HepG2 (cell line): ENCODE results near the gene HNRNPL. TPM values are rescaled to one million over a fixed set of nuclear protein-coding genes. Genes with fewer than 3 reads are reported as not detected.

Experiments
- AGO2 ChIP-seq: fragments of 200-400 bp; formaldehyde crosslinking; optimal IDR thresholded peaks from 2 replicates; pipeline ENCODE3; 2017; ENCODE audit warnings: mild to moderate bottlenecking, low read depth, low read length, moderate library complexity
- CHD4 ChIP-seq: fragments of 200-600 bp; sonication (generic); IDR thresholded peaks from 2 replicates; pipeline ENCODE4 v1.7.0; 2017; ENCODE audit warnings: mild to moderate bottlenecking, low read length, borderline replicate concordance
- ELF1 ChIP-seq: sonication (generic); formaldehyde crosslinking; IDR thresholded peaks from 2 replicates; pipeline ENCODE4 v1.4.0; 2020; ENCODE audit warnings: missing genetic modification reagents
- FIP1L1 ChIP-seq: fragments of 200-400 bp; formaldehyde crosslinking; IDR thresholded peaks from 2 replicates; pipeline ENCODE4 v1.6.1; 2018; ENCODE audit warnings: low read depth, mild to moderate bottlenecking, low read length, moderate library complexity, borderline replicate concordance; ENCODE audit not compliant: insufficient read depth
- HDAC2 ChIP-seq: sonication (generic); formaldehyde crosslinking; IDR thresholded peaks from 2 replicates; pipeline ENCODE4 v1.4.0; 2020; ENCODE audit warnings: missing genetic modification reagents
- ISL2 ChIP-seq: sonication (generic); formaldehyde crosslinking; IDR thresholded peaks from 2 replicates; pipeline ENCODE4 v1.5.0; 2020; ENCODE audit warnings: missing genetic modification reagents
- KLF13 ChIP-seq: sonication (generic); formaldehyde crosslinking; IDR thresholded peaks from 2 replicates; pipeline ENCODE4 v1.4.0; 2020; ENCODE audit warnings: mild to moderate bottlenecking, missing genetic modification reagents
- NAIF1 ChIP-seq: sonication (generic); formaldehyde crosslinking; IDR thresholded peaks from 2 replicates; pipeline ENCODE4 v1.5.0; 2020; ENCODE audit warnings: mild to moderate bottlenecking, missing genetic modification reagents, borderline replicate concordance
- NRL ChIP-seq: sonication (generic); formaldehyde crosslinking; IDR thresholded peaks from 2 replicates; pipeline ENCODE4 v1.5.0; 2020; ENCODE audit warnings: missing genetic modification reagents, mild to moderate bottlenecking, moderate library complexity, borderline replicate concordance
- PHF21A ChIP-seq: sonication (generic); formaldehyde crosslinking; IDR thresholded peaks from 2 replicates; pipeline ENCODE4 v1.5.0; 2020; ENCODE audit warnings: mild to moderate bottlenecking, missing genetic modification reagents
- PHF8 ChIP-seq: sonication (generic); formaldehyde crosslinking; IDR thresholded peaks from 2 replicates; pipeline ENCODE4 v1.5.0; 2020; ENCODE audit warnings: missing genetic modification reagents
- SNRNP70 ChIP-seq: fragments of 200-400 bp; formaldehyde crosslinking; IDR thresholded peaks from 2 replicates; pipeline ENCODE4 v1.6.1; 2017; ENCODE audit warnings: mild to moderate bottlenecking, low read depth, low read length, moderate library complexity
- SYNCRIP ChIP-seq: fragments of 200-400 bp; formaldehyde crosslinking; IDR thresholded peaks from 2 replicates; pipeline ENCODE4 v1.6.1; 2018; ENCODE audit warnings: mild to moderate bottlenecking, low read depth, low read length; ENCODE audit not compliant: insufficient read depth
- TBP ChIP-seq: sonication (generic); formaldehyde crosslinking; IDR thresholded peaks from 2 replicates; pipeline ENCODE4 v1.5.0; 2020; ENCODE audit warnings: missing genetic modification reagents
- U2AF1 ChIP-seq: fragments of 200-400 bp; formaldehyde crosslinking; optimal IDR thresholded peaks from 2 replicates; pipeline ENCODE3; 2017; ENCODE audit warnings: mild to moderate bottlenecking, low read depth, low read length
- U2AF2 ChIP-seq: fragments of 200-400 bp; formaldehyde crosslinking; IDR thresholded peaks from 2 replicates; pipeline ENCODE4 v1.6.1; 2017; ENCODE audit warnings: low read depth, mild to moderate bottlenecking, low read length
- YEATS4 ChIP-seq: sonication (generic); formaldehyde crosslinking; IDR thresholded peaks from 2 replicates; pipeline ENCODE4 v1.4.0; 2020; ENCODE audit warnings: missing genetic modification reagents, borderline replicate concordance
- ZNF205 ChIP-seq: IDR thresholded peaks from 2 replicates; pipeline ENCODE4 v1.6.1; 2018; ENCODE audit warnings: missing biosample characterization, missing genetic modification reagents
- ZNF253 ChIP-seq: sonication (generic); formaldehyde crosslinking; IDR thresholded peaks from 2 replicates; pipeline ENCODE4 v1.8.0; 2022; ENCODE audit warnings: mild to moderate bottlenecking, missing genetic modification reagents, borderline replicate concordance
- ZNF260 ChIP-seq: sonication (generic); formaldehyde crosslinking; IDR thresholded peaks from 2 replicates; pipeline ENCODE4 v1.4.0; 2020; ENCODE audit warnings: missing genetic modification reagents, low read depth, mild to moderate bottlenecking, borderline replicate concordance
- ZNF263 ChIP-seq: sonication (generic); formaldehyde crosslinking; IDR thresholded peaks from 2 replicates; pipeline ENCODE4 v1.4.0; 2020; ENCODE audit warnings: missing genetic modification reagents
- ZNF317 ChIP-seq: sonication (generic); formaldehyde crosslinking; IDR thresholded peaks from 2 replicates; pipeline ENCODE4 v1.5.0; 2020; ENCODE audit warnings: mild to moderate bottlenecking, missing genetic modification reagents
- ZNF382 ChIP-seq: sonication (generic); formaldehyde crosslinking; IDR thresholded peaks from 2 replicates; pipeline ENCODE4 v1.5.0; 2020; ENCODE audit warnings: missing genetic modification reagents, mild to moderate bottlenecking, borderline replicate concordance
- ZNF430 ChIP-seq: sonication (generic); formaldehyde crosslinking; IDR thresholded peaks from 2 replicates; pipeline ENCODE4 v1.9.0; 2021; ENCODE audit warnings: mild to moderate bottlenecking, missing genetic modification reagents
- ZNF460 ChIP-seq: sonication (generic); formaldehyde crosslinking; IDR thresholded peaks from 2 replicates; pipeline ENCODE4 v1.5.1; 2020; ENCODE audit warnings: missing genetic modification reagents, mild to moderate bottlenecking, borderline replicate concordance
- ZNF577 ChIP-seq: sonication (generic); formaldehyde crosslinking; IDR thresholded peaks from 2 replicates; pipeline ENCODE4 v1.4.0; 2020; ENCODE audit warnings: mild to moderate bottlenecking, low read depth, missing genetic modification reagents, borderline replicate concordance
- ZNF644 ChIP-seq: IDR thresholded peaks from 2 replicates; pipeline ENCODE4 v1.6.1; 2016; ENCODE audit warnings: low read depth
- ZNF678 ChIP-seq: sonication (generic); formaldehyde crosslinking; IDR thresholded peaks from 2 replicates; pipeline ENCODE4 v1.4.0; 2020; ENCODE audit warnings: mild to moderate bottlenecking, missing genetic modification reagents
- ZNF775 ChIP-seq: sonication (generic); formaldehyde crosslinking; IDR thresholded peaks from 2 replicates; pipeline ENCODE4 v1.4.0; 2020; ENCODE audit warnings: missing genetic modification reagents, mild to moderate bottlenecking, moderate library complexity, borderline replicate concordance
- ZSCAN12 ChIP-seq: sonication (generic); formaldehyde crosslinking; IDR thresholded peaks from 2 replicates; pipeline ENCODE4 v1.9.0; 2021; ENCODE audit warnings: mild to moderate bottlenecking, missing genetic modification reagents
- ZXDC ChIP-seq: sonication (generic); formaldehyde crosslinking; IDR thresholded peaks from 2 replicates; pipeline ENCODE4 v1.5.0; 2020; ENCODE audit warnings: mild to moderate bottlenecking, missing genetic modification reagents
- polyA plus RNA-seq, 8 experiments: library from polyadenylated mRNA; depleted of rRNA in 3 of 8; stranded (reverse) in 7 of 8; unstranded in 1 of 8; fragments of >200 nt; fragmentation: Illumina TruSeq in 4 of 8; extraction: Trizol in 4 of 8; gene quantifications; 2 replicates each; pipeline versions ENCODE4 v1.2.1 to v1.2.3, GENCODE V29; 2011 to 2016; ENCODE audit warnings: low read depth in 4 of 8, missing spikeins in 1 of 8, mixed read lengths in 1 of 8; ENCODE audit not compliant: insufficient read depth in 1 of 8
- total RNA-seq, 5 experiments: library from RNA; depleted of rRNA; stranded (reverse); fragments of >200 nt; fragmentation: Illumina TruSeq; extraction: Trizol; gene quantifications; 2 replicates each; pipeline ENCODE4 v1.2.3, GENCODE V29; 2016; ENCODE audit warnings: low read depth in 1 of 5

Gene HNRNPL
- total and polyA plus RNA-seq, 2 of the 13 experiments (the other 11 are each of a cell fraction or from before 2014, with no cell fraction given): 156 to 278 TPM

DNA sequence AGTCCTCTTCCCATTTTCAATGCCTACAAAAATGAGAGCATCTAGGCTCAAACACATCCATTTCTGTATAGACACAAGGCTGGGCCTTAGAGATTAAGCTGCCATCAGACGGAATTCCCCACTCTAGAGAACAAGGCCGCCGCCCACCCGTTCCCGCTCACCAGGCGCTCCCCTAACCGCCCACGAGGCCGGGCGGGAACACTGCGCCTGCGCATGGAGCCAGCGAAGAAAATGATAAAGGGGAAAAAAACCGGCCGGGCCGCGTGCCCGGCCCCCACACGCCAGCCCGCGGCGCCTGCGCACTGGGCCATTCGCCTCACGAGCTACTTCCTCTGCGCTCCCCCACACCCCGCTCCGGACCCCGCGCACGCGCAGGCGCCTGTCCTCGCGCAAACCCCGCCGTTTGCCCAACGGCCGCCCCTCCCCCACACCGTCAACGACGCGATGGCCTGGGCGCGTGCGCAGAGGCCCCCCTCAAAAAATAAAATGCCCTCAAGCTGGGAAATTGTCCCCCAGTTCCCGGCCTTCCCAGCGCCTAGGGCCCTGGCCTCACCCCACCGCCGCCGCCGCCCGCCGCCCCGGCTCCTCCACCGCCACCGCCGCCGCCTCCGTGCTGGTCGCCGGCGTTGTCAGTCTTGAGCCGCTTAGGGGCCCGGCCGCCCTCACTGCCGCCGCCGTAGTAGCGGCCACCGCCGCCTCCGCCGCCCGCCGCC lies 483 bp downstream of the HNRNPL start (continued):
- TF ChIP-seq ZNF577 (CRISPR knock-in tag) (no peak), CHD4 (no peak), U2AF1 (peak; percentile 47), ZXDC (CRISPR knock-in tag) (no peak; the same call in 1 of the 2 replicates), SYNCRIP (no peak), ZNF253 (CRISPR knock-in tag) (no peak), ELF1 (CRISPR knock-in tag) (no peak), ZNF678 (CRISPR knock-in tag) (no peak), FIP1L1 (no peak), NRL (CRISPR knock-in tag) (no peak; the same call in 1 of the 2 replicates), ZNF430 (CRISPR knock-in tag) (no peak), ISL2 (CRISPR knock-in tag) (no peak), ZNF260 (CRISPR knock-in tag) (no peak), U2AF2 (no peak), ZNF317 (no peak), NAIF1 (CRISPR knock-in tag) (0 out of 2 replicates have a peak, but pooled peaks have one; percentile 46), ZNF205 (CRISPR knock-in tag) (0 out of 2 replicates have a peak, but pooled peaks have one; percentile 37), ZNF460 (CRISPR knock-in tag) (no peak), PHF8 (CRISPR knock-in tag) (peak; percentile 7; the same call in 1 of the 2 replicates), YEATS4 (no peak; the same call in 1 of the 2 replicates), ZNF263 (CRISPR knock-in tag) (no peak), HDAC2 (CRISPR knock-in tag) (peak; percentile 58; the same call in 1 of the 2 replicates), ZNF775 (CRISPR knock-in tag) (no peak), ZSCAN12 (CRISPR knock-in tag) (0 out of 2 replicates have a peak, but pooled peaks have one; percentile 77), TBP (CRISPR knock-in tag) (no peak), SNRNP70 (no peak), AGO2 (peak; percentile 93), ZNF382 (CRISPR knock-in tag) (no peak), KLF13 (CRISPR knock-in tag) (no peak), PHF21A (peak; percentile 65), ZNF644 (no peak)
